ENCODE measurements around the gene ROR2.

The ROR2 gene

DNA sequence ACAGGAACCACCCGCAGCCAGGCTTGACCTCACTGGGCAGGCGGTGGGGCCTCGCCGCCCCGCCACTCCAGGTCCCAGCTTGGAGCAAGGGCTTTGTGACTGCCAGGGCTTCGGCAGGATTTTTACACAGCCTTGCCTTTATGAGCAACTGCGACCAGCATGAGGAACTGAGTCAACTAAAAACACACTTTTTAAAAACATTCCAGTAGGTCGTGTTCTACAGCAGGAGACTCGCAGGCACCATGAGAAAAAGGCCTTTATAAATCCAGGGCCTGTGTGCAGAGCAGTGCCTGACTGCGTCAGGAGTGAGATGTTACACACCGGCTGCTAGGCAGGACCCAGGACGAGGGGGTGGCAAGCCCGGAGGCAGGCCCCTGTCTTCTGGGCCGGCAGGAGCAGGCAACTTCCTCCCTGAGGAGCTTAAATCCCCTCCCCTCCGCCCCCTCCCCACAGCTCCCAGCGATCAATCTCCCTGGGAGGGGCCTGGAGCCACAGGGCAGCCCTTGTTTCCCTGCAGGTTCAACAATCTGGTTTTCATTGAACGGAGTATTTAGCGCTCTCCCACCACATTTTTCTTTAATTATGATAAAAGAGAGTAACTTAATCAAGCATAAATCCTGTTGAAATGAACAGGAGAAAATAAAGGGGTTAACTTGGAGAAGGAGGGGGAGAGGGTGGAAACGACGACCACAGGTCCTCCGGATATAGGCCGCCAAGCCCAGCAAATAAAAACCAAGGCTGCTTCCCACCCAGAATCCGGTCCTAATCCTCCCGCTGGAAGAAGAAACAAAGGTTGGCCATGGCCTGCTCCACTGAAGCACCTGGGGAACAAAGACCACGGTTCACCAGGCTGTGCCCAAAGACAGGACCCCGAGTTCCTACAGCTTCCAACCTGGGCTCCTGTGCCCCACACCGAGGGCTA, 92.5 kb downstream of the ROR2 start:
- no peaks in the 10 kb centered on the region for H3K36me3 ChIP-seq (ENCODE audit: insufficient read depth)
- H3K4me3 ChIP-seq (IDR thresholded peaks at IDR 0.05; ENCODE audit: insufficient read depth, low read depth, low read length) = no peak overlapping the region
- no peak for TF ChIP-seq CTCF (conservative IDR thresholded peaks at IDR 0.05; ENCODE audit: low read depth, low read length)
- H3K27ac ChIP-seq = no peak overlapping the region
- no peak overlapping the region for H2AFZ ChIP-seq (ENCODE audit: low read depth)
- no peaks in the 10 kb centered on the region for H3K4me1 ChIP-seq (ENCODE audit: low read depth, poor library complexity, severe bottlenecking)
- no peak overlapping the region for H3K9ac ChIP-seq
- H3K79me2 ChIP-seq (ENCODE audit: insufficient read depth, low read depth) = no peaks in the 10 kb centered on the region
- no peaks in the 10 kb centered on the region for H3K27me3 ChIP-seq (ENCODE audit: insufficient read depth, low read depth)
- no peaks in the 10 kb centered on the region for H4K20me1 ChIP-seq (ENCODE audit: insufficient read depth)
- H3K4me2 ChIP-seq = no peak overlapping the region

DNA sequence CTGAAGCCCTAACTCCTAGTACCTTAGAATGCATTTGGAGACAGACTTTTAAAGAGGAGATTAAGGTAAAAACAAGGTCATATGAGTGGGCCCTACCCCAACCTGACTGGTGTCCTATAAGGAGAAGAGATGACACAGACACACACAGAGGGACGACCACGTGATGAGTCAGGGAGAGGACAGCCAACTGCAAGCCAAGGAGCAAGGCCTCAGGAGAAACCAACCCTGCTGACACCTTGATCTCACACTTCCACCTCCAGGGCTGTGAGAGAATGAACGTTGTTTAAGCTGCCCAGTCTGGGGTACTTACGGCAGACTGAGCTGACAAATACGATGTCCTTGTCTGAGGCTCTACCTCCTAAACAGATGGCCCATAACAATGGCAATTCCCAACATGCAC, 93.6 kb downstream of the ROR2 start:
- H3K27me3 ChIP-seq (ENCODE audit: insufficient read depth, low read depth) = no peaks in the 10 kb centered on the region
- TF ChIP-seq CTCF (conservative IDR thresholded peaks at IDR 0.05; ENCODE audit: low read depth, low read length) = no peak
- H3K4me3 ChIP-seq (IDR thresholded peaks at IDR 0.05; ENCODE audit: insufficient read depth, low read depth, low read length) = no peak overlapping the region
- H4K20me1 ChIP-seq (ENCODE audit: insufficient read depth) = no peaks in the 10 kb centered on the region
- no peak overlapping the region for H3K4me2 ChIP-seq
- H3K4me1 ChIP-seq (ENCODE audit: low read depth, poor library complexity, severe bottlenecking) = no peaks in the 10 kb centered on the region
- H2AFZ ChIP-seq (ENCODE audit: low read depth) = no peak overlapping the region
- no peak overlapping the region for H3K9ac ChIP-seq
- no peak overlapping the region for H3K27ac ChIP-seq
- no peaks in the 10 kb centered on the region for H3K36me3 ChIP-seq (ENCODE audit: insufficient read depth)
- no peaks in the 10 kb centered on the region for H3K79me2 ChIP-seq (ENCODE audit: insufficient read depth, low read depth)

- Histone ChIP-seq H3K27me3 (ENCODE audit: insufficient read depth, low read depth) (no peaks in the 10 kb centered on the region), H3K4me3 (IDR thresholded peaks at IDR 0.05; ENCODE audit: insufficient read depth, low read depth, low read length) (no peak overlapping the region), H3K36me3 (ENCODE audit: insufficient read depth) (no peaks in the 10 kb centered on the region), H3K79me2 (ENCODE audit: insufficient read depth, low read depth) (no peaks in the 10 kb centered on the region), H3K9ac (no peak overlapping the region), H3K27ac (no peak overlapping the region), H2AFZ (ENCODE audit: low read depth) (no peak overlapping the region), H3K4me2 (no peak overlapping the region), H3K4me1 (ENCODE audit: low read depth, poor library complexity, severe bottlenecking) (no peaks in the 10 kb centered on the region), H4K20me1 (ENCODE audit: insufficient read depth) (no peaks in the 10 kb centered on the region)
- no peak for TF ChIP-seq CTCF (conservative IDR thresholded peaks at IDR 0.05; ENCODE audit: low read depth, low read length)
These were observed 94.8 kb downstream of the ROR2 start for GRCh38 chr9:91855196-91855595.

DNA sequence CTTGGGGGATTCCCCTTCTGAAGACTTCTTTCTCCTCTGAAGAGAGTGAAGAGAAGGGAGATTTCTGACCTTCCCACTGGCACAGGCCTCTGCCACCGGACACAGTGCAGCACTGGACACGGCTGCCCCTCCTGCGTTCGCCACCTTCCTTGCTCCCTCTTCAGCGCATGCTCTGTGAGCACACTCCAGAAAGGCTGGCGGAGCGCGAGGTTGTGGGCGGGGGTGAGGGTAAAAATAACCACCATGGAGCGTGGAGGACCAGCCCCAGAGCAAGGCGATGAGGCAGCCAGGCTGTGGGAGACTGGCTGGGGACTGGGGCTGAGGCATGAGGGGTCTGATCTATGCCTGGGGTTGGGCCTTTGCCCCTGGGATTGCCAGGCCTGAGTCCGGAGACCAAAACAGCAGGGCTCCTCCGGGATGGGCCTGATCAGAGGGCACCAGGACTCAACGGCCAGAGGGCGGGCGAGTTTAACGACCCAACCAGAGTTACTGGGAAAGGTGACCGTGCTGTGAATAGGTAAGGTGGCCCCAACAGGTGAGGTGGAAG, 97.2 kb downstream of the ROR2 start:
- Histone ChIP-seq H3K9ac (no peak overlapping the region), H3K36me3 (ENCODE audit: insufficient read depth) (no peaks in the 10 kb centered on the region), H3K27ac (no peak overlapping the region), H3K4me1 (ENCODE audit: low read depth, poor library complexity, severe bottlenecking) (no peaks in the 10 kb centered on the region), H3K79me2 (ENCODE audit: insufficient read depth, low read depth) (no peaks in the 10 kb centered on the region), H3K4me2 (no peak overlapping the region), H3K27me3 (ENCODE audit: insufficient read depth, low read depth) (no peaks in the 10 kb centered on the region), H4K20me1 (ENCODE audit: insufficient read depth) (no peaks in the 10 kb centered on the region), H3K4me3 (IDR thresholded peaks at IDR 0.05; ENCODE audit: insufficient read depth, low read depth, low read length) (no peak overlapping the region), H2AFZ (ENCODE audit: low read depth) (no peak overlapping the region)
- TF ChIP-seq CTCF (conservative IDR thresholded peaks at IDR 0.05; ENCODE audit: low read depth, low read length) = no peak

All from KMS-11 (cell line).